ENCODE measurements around the gene IRF5. TPM values are rescaled to one million over a fixed set of nuclear protein-coding genes. Genes with fewer than 3 reads are reported as not detected.
A peak's percentile ranks its signal among the peaks of the same experiment; 100 is the strongest.

Gene IRF5
- total RNA-seq, 1 experiment from 2014 or later = 0.74 TPM

GRCh38 chr7:128962899-128963298 is 25.2 kb downstream of the IRF5 start:
- Mint-ChIP-seq H3K4me1 (peaks cover 10% of the 10 kb centered on the region in 2 experiments), H3K27ac (peak overlapping the region in 1 of 3 experiments; percentile 30; a peak in 1 of 7 replicates), H3K27me3 (ENCODE audit: low read depth) (no peaks in the 10 kb centered on the region), H3K4me3 (no peak overlapping the region), H3K9me3 (no peaks in the 10 kb centered on the region), H3K36me3 (ENCODE audit: insufficient read depth in 1 of 3, low read depth in 3 of 3) (peaks cover 45 to 75% (median 75%) of the 10 kb centered on the region in 3 experiments)
- H3T11ph ChIP-seq (ENCODE audit: low read length) = no peak overlapping the region
- TF ChIP-seq CTCF (conservative IDR thresholded peaks at IDR 0.05) = no peak
- no peak overlapping the region for H3K18ac ChIP-seq (ENCODE audit: insufficient read length, low read depth, low read length)
- H4K20me1 ChIP-seq (ENCODE audit: control insufficient read depth, insufficient read depth, insufficient read length) = no peaks in the 10 kb centered on the region
- no peak overlapping the region for H4K5ac ChIP-seq (ENCODE audit: insufficient read length, low read depth, low read length)
- no peaks in the 10 kb centered on the region for H3K4me1 ChIP-seq (ENCODE audit: insufficient read depth, low read length)
- H3K4me2 ChIP-seq (ENCODE audit: insufficient read depth, insufficient read length, low read length) = no peak overlapping the region
- no peak overlapping the region for H2BK5ac ChIP-seq (ENCODE audit: insufficient read length, low read length)
- H3K9ac ChIP-seq (ENCODE audit: extremely low read depth, insufficient read length, low read length) = no peak overlapping the region
- H3K4ac ChIP-seq (ENCODE audit: low read depth, low read length) = no peak overlapping the region
- H3K56ac ChIP-seq (ENCODE audit: insufficient read length, low read depth, low read length) = no peak overlapping the region
- no peaks in the 10 kb centered on the region for H3K23me2 ChIP-seq (ENCODE audit: insufficient read length, low read depth, low read length, poor library complexity, severe bottlenecking)
- H3K79me1 ChIP-seq (ENCODE audit: insufficient read depth, low read depth, low read length, poor library complexity, severe bottlenecking) = no peaks in the 10 kb centered on the region
- no peak overlapping the region for H4K91ac ChIP-seq (ENCODE audit: insufficient read length, low read depth, low read length)
- H3K14ac ChIP-seq (ENCODE audit: insufficient read depth, low read length) = no peak overlapping the region
- no peak overlapping the region for H2BK120ac ChIP-seq (ENCODE audit: low read depth, low read length, poor library complexity, severe bottlenecking)
- H3K9me3 ChIP-seq (ENCODE audit: control insufficient read depth, low read depth, low read length) = no peaks in the 10 kb centered on the region
- H2BK12ac ChIP-seq (ENCODE audit: insufficient read length, low read depth, low read length) = no peak overlapping the region
- no peak overlapping the region for H2AFZ ChIP-seq (ENCODE audit: low read length)
- no peak overlapping the region for H2BK15ac ChIP-seq (ENCODE audit: low read depth, low read length)
- no peak overlapping the region for H2AK5ac ChIP-seq (ENCODE audit: insufficient read length, low read length)
- no peaks in the 10 kb centered on the region for H3K79me2 ChIP-seq (ENCODE audit: insufficient read depth, low read length)
- no peak overlapping the region for H4K8ac ChIP-seq (replicated peaks; ENCODE audit: insufficient read length, low read depth, low read length)
- H2BK20ac ChIP-seq (ENCODE audit: low read depth, low read length, poor library complexity, severe bottlenecking) = no peak overlapping the region
- H3K27me3 ChIP-seq (ENCODE audit: insufficient read depth, low read length) = no peaks in the 10 kb centered on the region
- no peak overlapping the region for H3K23ac ChIP-seq (ENCODE audit: insufficient read length, low read depth, low read length)
- H3K27ac ChIP-seq (ENCODE audit: insufficient read length, low read depth, low read length) = no peak overlapping the region
- DNase-seq = no peak

Measured in H9 (cell line).